GM21717 (cell line): ENCODE data around the gene PTCHD1.

Source experiments
- ATAC-seq: cut with Tn5 transposase; IDR thresholded peaks from one replicate; pipeline ENCODE4 v1.9.1; 2021; ENCODE audit warnings: mild to moderate bottlenecking, moderate library complexity; ENCODE audit not compliant: unreplicated experiment

PTCHD1 gene

GRCh38 chrX:23344904-23345271, 10.2 kb downstream of the PTCHD1 start:
- ATAC-seq: no peak

- ATAC-seq: no peak
Observed at GRCh38 chrX:23356189-23356588, 21.5 kb downstream of the PTCHD1 start.

- no peak for ATAC-seq
Observed at GRCh38 chrX:23364416-23364815, 29.8 kb downstream of the PTCHD1 start.

- ATAC-seq: no peak
Observed at GRCh38 chrX:23365541-23365940, 30.9 kb downstream of the PTCHD1 start.

GRCh38 chrX:23366914-23367313, 32.3 kb downstream of the PTCHD1 start:
- no peak for ATAC-seq

- no peak for ATAC-seq
Observed at GRCh38 chrX:23369027-23369426, 34.4 kb downstream of the PTCHD1 start.

GRCh38 chrX:23372220-23372902, 37.7 kb downstream of the PTCHD1 start:
- no peak for ATAC-seq

GRCh38 chrX:23373129-23373804, 38.6 kb downstream of the PTCHD1 start:
- no peak for ATAC-seq

GRCh38 chrX:23374291-23374690, 39.6 kb downstream of the PTCHD1 start:
- no peak for ATAC-seq

- no peak for ATAC-seq
Observed at GRCh38 chrX:23376581-23376980, 41.9 kb downstream of the PTCHD1 start.

GRCh38 chrX:23380581-23380980, 45.9 kb downstream of the PTCHD1 start:
- no peak for ATAC-seq

- no peak for ATAC-seq
Observed at GRCh38 chrX:23381099-23382087, 46.7 kb downstream of the PTCHD1 start.

GRCh38 chrX:23382572-23382971, 47.9 kb downstream of the PTCHD1 start:
- no peak for ATAC-seq

GRCh38 chrX:23383411-23383810, 48.8 kb downstream of the PTCHD1 start:
- no peak for ATAC-seq

- ATAC-seq: no peak
Observed at GRCh38 chrX:23385242-23385641, 50.6 kb downstream of the PTCHD1 start.

GRCh38 chrX:23386260-23386659, 51.6 kb downstream of the PTCHD1 start:
- ATAC-seq: no peak

- ATAC-seq: no peak
Observed at GRCh38 chrX:23386726-23387125, 52.1 kb downstream of the PTCHD1 start.

- no peak for ATAC-seq
Observed at GRCh38 chrX:23387550-23388184, 53.0 kb downstream of the PTCHD1 start.

GRCh38 chrX:23389196-23389792, 54.6 kb downstream of the PTCHD1 start:
- no peak for ATAC-seq

GRCh38 chrX:23390979-23391378, 56.3 kb downstream of the PTCHD1 start:
- ATAC-seq: no peak

GRCh38 chrX:23392195-23392594, 57.5 kb downstream of the PTCHD1 start:
- no peak for ATAC-seq
